Mucosa of descending colon (tissue), 3 donors: ENCODE results near the gene C17orf75. TPM values are rescaled to one million over a fixed set of nuclear protein-coding genes. Genes with fewer than 3 reads are reported as not detected.
A peak's percentile ranks its signal among the peaks of the same experiment; 100 is the strongest.

Experiments used
- ATAC-seq: fragments of 200-7000 bp; cut with Tn5 transposase; one replicate; pipeline ENCODE4 v1.9.1; 2020; ENCODE audit warnings: mild to moderate bottlenecking, moderate library complexity
- DNase-seq, 3 donors: peaks; one replicate each; pipeline ENCODE4 v3.0.0-alpha.2; 2020
- H3K36me3 ChIP-seq: fragments of 200-600 bp; one replicate; pipeline ENCODE4 v1.8.0; 2021; ENCODE audit warnings: low read depth, mild to moderate bottlenecking
- H3K4me1 ChIP-seq: fragments of 200-600 bp; one replicate; pipeline ENCODE4 v1.8.0; 2021; ENCODE audit warnings: low read depth, mild to moderate bottlenecking
- H3K4me3 ChIP-seq: fragments of 200-600 bp; one replicate; pipeline ENCODE4 v1.8.0; 2021; ENCODE audit warnings: mild to moderate bottlenecking
- H3K9me3 ChIP-seq: fragments of 200-600 bp; one replicate; pipeline ENCODE4 v1.8.0; 2021; ENCODE audit warnings: mild to moderate bottlenecking
- intact Hi-C, 2 donors: fragments of 100-400 bp; cut with DNase I in 1 of 2; cut with micrococcal nuclease in 1 of 2; formaldehyde crosslinking; loops; one replicate each; pipeline versions ENCODE4 v1.11.0 to v1.11.1; 2022; cut with DNase I, micrococcal nuclease
- total RNA-seq, 3 donors: library from RNA; stranded (reverse); fragmentation: NEBNext Ultra II Directional in 2 of 3; extraction: Animal tissue kit (Norgen Biotek cat#: 25700) in 2 of 3; gene quantifications; one replicate each; pipeline versions ENCODE4 v1.2.1 to v1.2.4, GENCODE V29; 2021 to 2023
- TF ChIP-seq, protein P1 (sequence below): fragments of 200-600 bp; IDR thresholded peaks from one replicate; pipeline ENCODE4 v1.8.0; 2022; ENCODE audit warnings: antibody characterized with exemption, mild to moderate bottlenecking
- donor health status: DM: no; HTN: no; CAD: no; lungs with moderate emphysema.
- donor health status: DM: no; HTN: no; CAD: no.
- donor health status: DM: no; HTN: yes; CAD: no.

C17orf75 gene
- total RNA-seq, 3 donors from 2014 or later = 10.3 to 14.8 (median 12.9) TPM

DNA sequence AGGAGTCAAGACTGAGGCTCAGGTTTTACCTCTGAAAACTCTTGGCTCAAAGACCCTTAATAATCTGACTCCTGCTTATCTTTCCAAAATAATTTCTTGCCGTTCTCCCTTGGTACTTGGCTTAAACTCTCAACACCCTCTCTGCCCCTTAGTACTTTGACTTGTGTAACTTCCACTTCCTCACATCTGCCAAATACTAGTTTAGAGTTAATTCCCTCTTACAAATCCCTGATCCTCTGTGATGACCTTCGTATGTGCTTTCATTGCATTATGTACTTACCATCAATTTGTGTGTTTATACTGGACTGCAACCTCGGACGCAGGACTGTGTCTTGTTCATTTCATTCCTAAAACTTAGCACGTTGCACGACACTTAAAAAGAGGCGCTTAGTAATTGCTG, 43.1 kb upstream of the C17orf75 start:
- intact Hi-C loops = no loop called here
- no peaks in the 10 kb centered on the region for H3K36me3 ChIP-seq
- H3K4me1 ChIP-seq = no peaks in the 10 kb centered on the region
- no peaks in the 10 kb centered on the region for H3K9me3 ChIP-seq
- TF ChIP-seq, protein P1, sequence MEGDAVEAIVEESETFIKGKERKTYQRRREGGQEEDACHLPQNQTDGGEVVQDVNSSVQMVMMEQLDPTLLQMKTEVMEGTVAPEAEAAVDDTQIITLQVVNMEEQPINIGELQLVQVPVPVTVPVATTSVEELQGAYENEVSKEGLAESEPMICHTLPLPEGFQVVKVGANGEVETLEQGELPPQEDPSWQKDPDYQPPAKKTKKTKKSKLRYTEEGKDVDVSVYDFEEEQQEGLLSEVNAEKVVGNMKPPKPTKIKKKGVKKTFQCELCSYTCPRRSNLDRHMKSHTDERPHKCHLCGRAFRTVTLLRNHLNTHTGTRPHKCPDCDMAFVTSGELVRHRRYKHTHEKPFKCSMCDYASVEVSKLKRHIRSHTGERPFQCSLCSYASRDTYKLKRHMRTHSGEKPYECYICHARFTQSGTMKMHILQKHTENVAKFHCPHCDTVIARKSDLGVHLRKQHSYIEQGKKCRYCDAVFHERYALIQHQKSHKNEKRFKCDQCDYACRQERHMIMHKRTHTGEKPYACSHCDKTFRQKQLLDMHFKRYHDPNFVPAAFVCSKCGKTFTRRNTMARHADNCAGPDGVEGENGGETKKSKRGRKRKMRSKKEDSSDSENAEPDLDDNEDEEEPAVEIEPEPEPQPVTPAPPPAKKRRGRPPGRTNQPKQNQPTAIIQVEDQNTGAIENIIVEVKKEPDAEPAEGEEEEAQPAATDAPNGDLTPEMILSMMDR = no peak
- DNase-seq = no peak
- no peak overlapping the region for H3K4me3 ChIP-seq
- no peak for ATAC-seq

DNA sequence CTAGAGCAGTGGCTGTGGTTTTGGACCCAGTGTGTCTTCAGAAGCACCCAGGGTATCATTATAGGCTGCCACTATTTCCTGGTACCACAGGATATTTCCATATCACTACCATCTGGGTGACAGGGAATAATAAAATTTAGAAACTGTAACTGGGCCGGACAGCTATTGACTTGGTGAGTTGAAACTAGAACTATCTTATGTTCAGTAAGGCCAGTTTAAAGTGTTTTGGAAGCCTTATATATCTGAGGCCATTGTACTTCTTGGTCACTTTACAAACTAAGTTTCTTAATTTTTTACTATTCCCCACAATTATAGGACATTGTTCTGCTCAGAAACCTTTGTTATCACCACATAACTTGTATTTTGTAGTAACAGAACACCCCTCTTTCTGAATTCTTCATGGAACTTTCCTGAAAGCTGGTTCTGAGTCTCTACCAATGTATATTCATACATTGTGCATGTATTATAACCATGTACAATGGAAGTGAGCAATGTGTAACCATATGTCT, 42.0 kb upstream of the C17orf75 start:
- peak; percentile 49 for ATAC-seq
- TF ChIP-seq, protein P1 = no peak
- intact Hi-C loops = no loop called here

DNA sequence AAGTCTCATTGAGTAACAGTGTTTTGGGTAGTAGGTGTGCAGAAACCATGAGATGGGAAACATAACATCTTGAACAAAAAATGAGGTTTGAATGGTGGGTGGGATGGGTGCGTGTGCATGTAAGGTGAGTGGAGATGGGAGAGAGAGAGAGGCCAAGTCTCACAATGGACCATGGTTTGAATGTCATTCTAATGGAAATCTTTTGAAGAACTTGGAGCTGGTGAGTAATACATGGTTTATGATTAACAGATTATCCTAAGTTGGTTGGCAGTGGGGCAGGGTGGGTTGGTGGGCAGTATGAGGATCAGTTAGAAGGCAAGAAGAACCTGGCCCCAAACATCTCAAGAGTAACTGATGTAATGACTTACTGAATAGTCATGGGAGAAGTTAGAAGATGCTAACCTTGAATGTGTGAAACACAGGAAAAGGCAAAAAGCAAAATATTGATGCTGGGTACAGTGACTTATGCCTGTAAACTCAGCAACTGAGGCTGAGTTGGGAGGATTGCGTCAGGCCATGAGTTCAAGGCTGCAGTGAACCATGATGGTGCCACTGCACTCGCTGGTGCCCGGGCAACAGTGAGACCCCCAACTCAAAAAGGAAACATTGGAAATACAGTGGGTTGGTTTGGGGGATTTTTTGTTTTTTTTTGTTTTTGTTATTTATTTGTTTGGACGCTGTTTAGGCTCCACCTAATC, 40.7 kb upstream of the C17orf75 start:
- Histone ChIP-seq H3K4me3 (no peak overlapping the region), H3K36me3 (peaks cover 5% of the 10 kb centered on the region), H3K9me3 (no peaks in the 10 kb centered on the region), H3K4me1 (no peaks in the 10 kb centered on the region)
- TF ChIP-seq, protein P1 = no peak
- intact Hi-C loops = no loop called here
- DNase-seq (no peak), ATAC-seq (peak; percentile 6)

More for the DNA sequence above, 42.0 kb upstream of the C17orf75 start:
- H3K4me3 ChIP-seq = no peak overlapping the region
- no peaks in the 10 kb centered on the region for H3K36me3 ChIP-seq
- H3K9me3 ChIP-seq = no peaks in the 10 kb centered on the region
- H3K4me1 ChIP-seq = no peaks in the 10 kb centered on the region
- DNase-seq = no peak

DNA sequence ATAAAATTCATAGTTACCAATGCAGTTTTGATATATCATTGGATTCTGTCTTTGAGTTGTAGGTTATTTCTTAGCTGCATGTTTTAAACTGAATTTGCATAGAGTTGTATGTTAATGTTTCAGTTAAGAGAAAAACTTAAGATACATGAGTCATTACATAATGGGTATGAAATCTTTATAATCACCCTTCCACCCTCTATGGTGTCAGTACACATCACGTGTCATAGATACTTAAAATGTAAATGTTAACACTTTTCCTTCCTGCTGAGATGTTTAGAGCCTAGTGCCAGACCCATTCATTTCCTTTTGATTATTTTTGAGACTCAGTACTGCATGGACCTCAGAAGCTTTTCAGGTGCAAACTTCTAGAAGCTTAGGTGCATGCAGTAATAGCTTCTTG, 28.5 kb upstream of the C17orf75 start:
- DNase-seq (no peak), ATAC-seq (no peak)
- Histone ChIP-seq H3K9me3 (no peaks in the 10 kb centered on the region), H3K4me1 (no peaks in the 10 kb centered on the region), H3K36me3 (peaks cover 15% of the 10 kb centered on the region), H3K4me3 (no peak overlapping the region)
- TF ChIP-seq, protein P1 = no peak
- intact Hi-C loops = no loop called here

DNA sequence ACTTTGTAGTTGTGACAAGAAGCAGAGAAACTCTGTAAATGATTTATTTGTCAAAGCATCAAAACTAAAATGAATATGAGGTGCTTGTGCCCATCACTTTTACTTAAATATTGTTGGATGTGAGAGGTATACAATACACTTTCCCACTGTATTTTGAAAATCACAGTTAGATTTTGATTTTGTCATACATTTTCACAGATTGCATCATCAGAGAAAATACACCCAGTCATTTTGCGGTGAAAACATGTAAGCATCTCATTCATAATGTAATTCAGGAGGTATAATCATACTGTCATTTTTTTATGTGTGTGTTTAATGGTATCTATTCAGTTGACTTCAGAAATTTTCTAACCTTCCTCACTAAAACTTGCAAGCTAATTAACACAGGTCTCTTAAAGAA, 19.3 kb upstream of the C17orf75 start:
- Histone ChIP-seq H3K4me3 (no peak overlapping the region), H3K9me3 (no peaks in the 10 kb centered on the region), H3K36me3 (peaks cover 22% of the 10 kb centered on the region), H3K4me1 (peaks cover 3% of the 10 kb centered on the region)
- intact Hi-C loops = no loop called here
- DNase-seq = no peak
- TF ChIP-seq, protein P1 = no peak
- ATAC-seq = no peak
